Measurements from ENCODE around the gene CACNG5.
A peak's percentile ranks its signal among the peaks of the same experiment; 100 is the strongest.

Gene CACNG5

GRCh38 chr17:66829386-66829864, 5.5 kb upstream of the CACNG5 start:
- DNase-seq, result no peak

- DNase-seq, result peak; percentile 18 to 22
Observed at GRCh38 chr17:66829883-66830282, 5.0 kb upstream of the CACNG5 start.

GRCh38 chr17:66830451-66830850, 4.5 kb upstream of the CACNG5 start:
- DNase-seq, result no peak

GRCh38 chr17:66831383-66832210, 3.3 kb upstream of the CACNG5 start:
- no peak for DNase-seq

GRCh38 chr17:66833201-66833600, 1.7 kb upstream of the CACNG5 start:
- no peak for DNase-seq

- no peak for DNase-seq
Observed at GRCh38 chr17:66834426-66834918, 445 bp upstream of the CACNG5 start.

GRCh38 chr17:66835476-66835875, 559 bp downstream of the CACNG5 start:
- no peak for DNase-seq

GRCh38 chr17:66836063-66837005, 1.4 kb downstream of the CACNG5 start:
- no peak for DNase-seq

- DNase-seq, result no peak
Observed at GRCh38 chr17:66837226-66837625, 2.3 kb downstream of the CACNG5 start.

- DNase-seq, result no peak
Observed at GRCh38 chr17:66837885-66838665, 3.2 kb downstream of the CACNG5 start.

GRCh38 chr17:66839616-66840015, 4.7 kb downstream of the CACNG5 start:
- DNase-seq, result no peak

- DNase-seq, result no peak
Observed at GRCh38 chr17:66840061-66840460, 5.1 kb downstream of the CACNG5 start.

GRCh38 chr17:66841328-66841727, 6.4 kb downstream of the CACNG5 start:
- DNase-seq, result no peak

- DNase-seq, result no peak
Observed at GRCh38 chr17:66841744-66842143, 6.8 kb downstream of the CACNG5 start.

- DNase-seq, result no peak
Observed at GRCh38 chr17:66842505-66842904, 7.6 kb downstream of the CACNG5 start.

- DNase-seq, result no peak
Observed at GRCh38 chr17:66842959-66843358, 8.0 kb downstream of the CACNG5 start.

- peak in 1 of 2 experiments; percentile 11 for DNase-seq
Observed at GRCh38 chr17:66843627-66844026, 8.7 kb downstream of the CACNG5 start.

- no peak for DNase-seq
Observed at GRCh38 chr17:66847704-66848103, 12.8 kb downstream of the CACNG5 start.

GRCh38 chr17:66848496-66848895, 13.6 kb downstream of the CACNG5 start:
- no peak for DNase-seq

- DNase-seq, result no peak
Observed at GRCh38 chr17:66849032-66849655, 14.2 kb downstream of the CACNG5 start.

- no peak for DNase-seq
Observed at GRCh38 chr17:66849851-66850580, 15.1 kb downstream of the CACNG5 start.
